Erythroblast (primary cell): ENCODE measurements around the gene MBOAT1.

Experiments used
- GATA1 ChIP-seq: IDR thresholded peaks from 2 replicates; pipeline ENCODE4 v1.6.1; 2011; ENCODE audit warnings: low read depth, mild to moderate bottlenecking, control low read depth, low read length, moderate library complexity
- POLR2A ChIP-seq: IDR thresholded peaks from 2 replicates; pipeline ENCODE4 v1.6.1; 2011; ENCODE audit warnings: mild to moderate bottlenecking, low read length

GRCh38 chr6:20202699-20203302, 9.5 kb downstream of the MBOAT1 start:
- TF ChIP-seq POLR2A, result no peak
- no peak for TF ChIP-seq GATA1
